ENCODE results near the gene SLC25A46. TPM values are rescaled to one million over a fixed set of nuclear protein-coding genes. Genes with fewer than 3 reads are reported as not detected.
"Not testable (repeated sequence)": the region's sequence is repeated elsewhere in the genome, so short reads cannot be mapped to it uniquely, and the experiment has no call there.

Gene SLC25A46
- total RNA-seq, 1 experiment from 2014 or later = 25.9 TPM

DNA sequence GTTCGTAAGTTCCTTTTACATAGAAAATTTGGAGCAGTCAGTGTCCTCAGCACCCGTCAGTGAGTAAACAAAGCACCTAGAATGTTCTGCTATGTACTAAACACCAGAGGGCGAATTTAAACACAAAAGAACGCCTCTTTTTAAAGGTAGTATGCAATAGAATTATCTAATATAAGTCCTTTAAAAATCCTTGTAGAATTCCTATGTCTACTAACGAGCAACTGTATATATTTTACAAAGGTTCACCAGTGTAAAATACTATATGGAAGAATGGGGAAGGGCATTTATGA, 11.8 kb upstream of the SLC25A46 start (continued):
- TF ChIP-seq, protein P1, sequence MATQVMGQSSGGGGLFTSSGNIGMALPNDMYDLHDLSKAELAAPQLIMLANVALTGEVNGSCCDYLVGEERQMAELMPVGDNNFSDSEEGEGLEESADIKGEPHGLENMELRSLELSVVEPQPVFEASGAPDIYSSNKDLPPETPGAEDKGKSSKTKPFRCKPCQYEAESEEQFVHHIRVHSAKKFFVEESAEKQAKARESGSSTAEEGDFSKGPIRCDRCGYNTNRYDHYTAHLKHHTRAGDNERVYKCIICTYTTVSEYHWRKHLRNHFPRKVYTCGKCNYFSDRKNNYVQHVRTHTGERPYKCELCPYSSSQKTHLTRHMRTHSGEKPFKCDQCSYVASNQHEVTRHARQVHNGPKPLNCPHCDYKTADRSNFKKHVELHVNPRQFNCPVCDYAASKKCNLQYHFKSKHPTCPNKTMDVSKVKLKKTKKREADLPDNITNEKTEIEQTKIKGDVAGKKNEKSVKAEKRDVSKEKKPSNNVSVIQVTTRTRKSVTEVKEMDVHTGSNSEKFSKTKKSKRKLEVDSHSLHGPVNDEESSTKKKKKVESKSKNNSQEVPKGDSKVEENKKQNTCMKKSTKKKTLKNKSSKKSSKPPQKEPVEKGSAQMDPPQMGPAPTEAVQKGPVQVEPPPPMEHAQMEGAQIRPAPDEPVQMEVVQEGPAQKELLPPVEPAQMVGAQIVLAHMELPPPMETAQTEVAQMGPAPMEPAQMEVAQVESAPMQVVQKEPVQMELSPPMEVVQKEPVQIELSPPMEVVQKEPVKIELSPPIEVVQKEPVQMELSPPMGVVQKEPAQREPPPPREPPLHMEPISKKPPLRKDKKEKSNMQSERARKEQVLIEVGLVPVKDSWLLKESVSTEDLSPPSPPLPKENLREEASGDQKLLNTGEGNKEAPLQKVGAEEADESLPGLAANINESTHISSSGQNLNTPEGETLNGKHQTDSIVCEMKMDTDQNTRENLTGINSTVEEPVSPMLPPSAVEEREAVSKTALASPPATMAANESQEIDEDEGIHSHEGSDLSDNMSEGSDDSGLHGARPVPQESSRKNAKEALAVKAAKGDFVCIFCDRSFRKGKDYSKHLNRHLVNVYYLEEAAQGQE (IDR thresholded peaks at IDR 0.05; ENCODE audit: low read depth) = no peak
- TF ChIP-seq EZH2phosphoT487 (IDR thresholded peaks at IDR 0.05; ENCODE audit: borderline replicate concordance) (no peak), FOSL1 (IDR thresholded peaks at IDR 0.05; ENCODE audit: low read depth) (no peak), RAD21 (IDR thresholded peaks at IDR 0.05; ENCODE audit: low read depth) (no peak)

DNA sequence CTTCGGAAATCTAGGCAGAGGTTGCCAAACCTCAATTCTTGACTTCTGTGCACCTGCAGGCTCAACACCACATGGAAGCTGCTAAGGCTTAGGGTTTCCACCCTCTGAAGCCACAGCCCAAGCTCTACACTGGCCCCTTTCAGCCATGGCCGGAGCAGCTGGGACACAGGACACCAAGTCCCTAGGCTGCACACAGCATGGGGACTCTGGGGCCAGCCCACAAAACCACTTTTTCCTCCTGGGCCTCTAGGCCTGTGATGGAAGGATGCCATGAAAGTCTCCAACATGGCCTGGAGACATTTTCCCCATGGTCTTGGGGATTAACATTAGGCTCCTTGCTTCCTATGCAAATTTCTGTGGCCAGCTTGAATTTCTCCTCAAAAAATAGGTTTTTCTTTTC, 7.3 kb upstream of the SLC25A46 start:
- H3K4me3 ChIP-seq (replicated peaks in 1 of 2; ENCODE audit: low read depth in 1 of 2, low read length in 2 of 2); H3K79me2 ChIP-seq (ENCODE audit: insufficient read depth, low read length); H3K9me3 ChIP-seq (ENCODE audit: control insufficient read depth in 1 of 2, insufficient read depth in 1 of 2, low read depth in 1 of 2, low read length in 2 of 2); CTCF ChIA-PET; intact Hi-C loops (cut with micrococcal nuclease); H4K20me1 ChIP-seq (ENCODE audit: insufficient read depth); RAD21 ChIA-PET (ENCODE audit: low non-redundant PET in 1 of 2, low total read pairs in 2 of 2, uncharacterized antibody in 2 of 2, unreplicated experiment in 2 of 2); H3K9ac ChIP-seq (ENCODE audit: low read length); H2AFZ ChIP-seq (ENCODE audit: low read depth, low read length, poor library complexity, severe bottlenecking); H3K27me3 ChIP-seq (ENCODE audit: insufficient read depth, low read length); H3K36me3 ChIP-seq (ENCODE audit: control insufficient read depth in 1 of 2, insufficient read depth in 2 of 2, low read length in 2 of 2); H3K4me1 ChIP-seq (ENCODE audit: control insufficient read depth in 1 of 2, insufficient read depth in 2 of 2, low read length in 2 of 2); H3K9me2 ChIP-seq (ENCODE audit: insufficient read depth); POLR2A ChIA-PET; H3K27ac ChIP-seq (ENCODE audit: low read depth, low read length); H3K4me2 ChIP-seq (ENCODE audit: low read length); DNase-seq (ENCODE audit: low read depth, low spot score); BruUV-seq (replicated peaks); ATAC-seq: not testable (repeated sequence)

GRCh38 chr5:110734101-110734500, 4.7 kb upstream of the SLC25A46 start:
- DNase-seq (ENCODE audit: low read depth, low spot score) (no peak), ATAC-seq (no peak)
- H3K4me2 ChIP-seq (ENCODE audit: low read length) = no peak overlapping the region
- CTCF ChIA-PET = no interaction called here
- H3K9ac ChIP-seq (ENCODE audit: low read length) = no peak overlapping the region
- no peaks in the 10 kb centered on the region for H3K9me2 ChIP-seq (ENCODE audit: insufficient read depth)
- no peak for TF ChIP-seq ZNF274 (IDR thresholded peaks at IDR 0.05; ENCODE audit: low read depth, low read length)
- TF ChIP-seq ZFX (IDR thresholded peaks at IDR 0.05) = no peak
- no peak for TF ChIP-seq RAD21 (IDR thresholded peaks at IDR 0.05; ENCODE audit: low read depth)
- TF ChIP-seq JUND (IDR thresholded peaks at IDR 0.05) = no peak
- no peak for TF ChIP-seq MAX (IDR thresholded peaks at IDR 0.05)
- no peak for TF ChIP-seq SRF (IDR thresholded peaks at IDR 0.05; ENCODE audit: low read depth)
- TF ChIP-seq FOSL1 (IDR thresholded peaks at IDR 0.05; ENCODE audit: low read depth) = no peak
- TF ChIP-seq, protein P2, sequence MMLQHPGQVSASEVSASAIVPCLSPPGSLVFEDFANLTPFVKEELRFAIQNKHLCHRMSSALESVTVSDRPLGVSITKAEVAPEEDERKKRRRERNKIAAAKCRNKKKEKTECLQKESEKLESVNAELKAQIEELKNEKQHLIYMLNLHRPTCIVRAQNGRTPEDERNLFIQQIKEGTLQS (IDR thresholded peaks at IDR 0.05) = no peak
- H3K4me3 ChIP-seq (replicated peaks in 1 of 2; ENCODE audit: low read depth in 1 of 2, low read length in 2 of 2) = no peak overlapping the region
- no peak overlapping the region for H3K27ac ChIP-seq (ENCODE audit: low read depth, low read length)
- no peak overlapping the region for H2AFZ ChIP-seq (ENCODE audit: low read depth, low read length, poor library complexity, severe bottlenecking)
- H3K36me3 ChIP-seq (ENCODE audit: control insufficient read depth in 1 of 2, insufficient read depth in 2 of 2, low read length in 2 of 2) = no peaks in the 10 kb centered on the region
- no peaks in the 10 kb centered on the region for H4K20me1 ChIP-seq (ENCODE audit: insufficient read depth)
- POLR2A ChIA-PET = no interaction called here
- H3K79me2 ChIP-seq (ENCODE audit: insufficient read depth, low read length) = no peaks in the 10 kb centered on the region
- RAD21 ChIA-PET (ENCODE audit: low non-redundant PET in 1 of 2, low total read pairs in 2 of 2, uncharacterized antibody in 2 of 2, unreplicated experiment in 2 of 2) = no interaction called here
- H3K9me3 ChIP-seq (ENCODE audit: control insufficient read depth in 1 of 2, insufficient read depth in 1 of 2, low read depth in 1 of 2, low read length in 2 of 2) = no peaks in the 10 kb centered on the region
- BruUV-seq (replicated peaks) = no TSS peak
- intact Hi-C loops (cut with micrococcal nuclease) = no loop called here
- H3K4me1 ChIP-seq (ENCODE audit: control insufficient read depth in 1 of 2, insufficient read depth in 2 of 2, low read length in 2 of 2) = peaks cover 2 to 6% of the 10 kb centered on the region in 2 experiments; a peak in 1 of 4 replicates
- H3K27me3 ChIP-seq (ENCODE audit: insufficient read depth, low read length) = no peaks in the 10 kb centered on the region
